Calu3 (cell line): ENCODE results near the gene PNPLA1. TPM values are rescaled to one million over a fixed set of nuclear protein-coding genes. Genes with fewer than 3 reads are reported as not detected.

ENCODE experiments used
- BruUV-seq: library from RNA; stranded (reverse); fragments of 400-500 nt; replicated peaks from 2 replicates; lab custom pipeline; 2021; lab: Mats Ljungman, UMichigan
- CTCF ChIA-PET: fragments of 300-600 bp; sonication (Branson Sonifier 250); formaldehyde crosslinking; loops from one replicate; lab custom pipeline; 2022; ENCODE audit warnings: antibody characterized with exemption; lab: Charles Lee
- DNase-seq: peaks from one replicate; pipeline ENCODE4 v3.0.0; 2022
- H3K27ac Mint-ChIP-seq: one replicate; pipeline ENCODE4 v1.8.0; 2022; ENCODE audit warnings: mixed read lengths; ENCODE audit not compliant: unreplicated experiment
- H3K27me3 Mint-ChIP-seq: one replicate; pipeline ENCODE4 v1.8.0; 2022; ENCODE audit warnings: mixed read lengths; ENCODE audit not compliant: unreplicated experiment
- H3K36me3 Mint-ChIP-seq: one replicate; pipeline ENCODE4 v1.8.0; 2022; ENCODE audit warnings: mild to moderate bottlenecking, moderate library complexity, mixed read lengths; ENCODE audit not compliant: insufficient read depth, unreplicated experiment
- H3K4me1 Mint-ChIP-seq: one replicate; pipeline ENCODE4 v1.8.0; 2022; ENCODE audit warnings: mild to moderate bottlenecking, low read depth, mixed read lengths; ENCODE audit not compliant: unreplicated experiment
- H3K4me3 Mint-ChIP-seq: one replicate; pipeline ENCODE4 v1.8.0; 2022; ENCODE audit warnings: mild to moderate bottlenecking, low read depth, moderate library complexity, mixed read lengths; ENCODE audit not compliant: unreplicated experiment
- H3K9me3 Mint-ChIP-seq: one replicate; pipeline ENCODE4 v1.8.0; 2022; ENCODE audit warnings: low read depth, mixed read lengths; ENCODE audit not compliant: unreplicated experiment
- CTCF ChIP-seq: fragments of 200-600 bp; IDR thresholded peaks from one replicate; pipeline ENCODE4 v1.8.0; 2022; ENCODE audit warnings: antibody characterized with exemption; ENCODE audit not compliant: unreplicated experiment
- intact Hi-C: fragments of 100-400 bp; cut with micrococcal nuclease; formaldehyde crosslinking; loops from one replicate; pipeline ENCODE4 v1.10.0; 2022; ENCODE audit not compliant: unreplicated experiment
- total RNA-seq: library from RNA; stranded (reverse); gene quantifications from 2 replicates; pipeline ENCODE4 v1.2.3, GENCODE V29; 2022

Gene PNPLA1
- total RNA-seq, 1 experiment from 2014 or later: 0.19 TPM

DNA sequence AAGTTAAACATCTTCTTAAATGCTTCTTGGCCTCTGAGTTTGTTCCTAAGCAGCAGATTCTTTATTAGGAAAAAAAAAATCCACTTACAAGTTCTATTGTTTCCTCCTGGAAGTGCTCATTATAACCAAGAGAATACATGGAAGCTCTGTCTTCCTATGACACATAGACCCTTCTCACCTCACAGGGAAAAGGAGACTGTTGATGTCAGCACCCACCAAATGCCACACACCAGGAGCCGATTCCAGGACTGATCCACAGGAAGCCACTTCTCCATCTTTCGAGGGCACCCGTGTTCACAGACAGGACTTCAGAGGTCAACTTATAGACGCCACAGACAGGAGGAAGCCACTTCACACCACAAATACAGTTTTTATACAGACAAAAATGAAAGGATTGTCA lies 80.2 kb downstream of the PNPLA1 start:
- CTCF ChIA-PET: interaction anchor here (0.7 to 2.0 kb wide), 4 partner anchors 9 to 153 kb away, joined by 3 to 12 read pairs (median 6); no protein-coding TSS in a partner anchor
- H3K9me3 Mint-ChIP-seq: no peaks in the 10 kb centered on the region
- no peaks in the 10 kb centered on the region for H3K36me3 Mint-ChIP-seq
- intact Hi-C loops: no loop called here
- no peaks in the 10 kb centered on the region for H3K27me3 Mint-ChIP-seq
- H3K4me3 Mint-ChIP-seq: no peak overlapping the region
- no peak overlapping the region for H3K27ac Mint-ChIP-seq
- no TSS peak for BruUV-seq
- H3K4me1 Mint-ChIP-seq: peaks cover 24% of the 10 kb centered on the region
- DNase-seq: no peak
- TF ChIP-seq CTCF: no peak

DNA sequence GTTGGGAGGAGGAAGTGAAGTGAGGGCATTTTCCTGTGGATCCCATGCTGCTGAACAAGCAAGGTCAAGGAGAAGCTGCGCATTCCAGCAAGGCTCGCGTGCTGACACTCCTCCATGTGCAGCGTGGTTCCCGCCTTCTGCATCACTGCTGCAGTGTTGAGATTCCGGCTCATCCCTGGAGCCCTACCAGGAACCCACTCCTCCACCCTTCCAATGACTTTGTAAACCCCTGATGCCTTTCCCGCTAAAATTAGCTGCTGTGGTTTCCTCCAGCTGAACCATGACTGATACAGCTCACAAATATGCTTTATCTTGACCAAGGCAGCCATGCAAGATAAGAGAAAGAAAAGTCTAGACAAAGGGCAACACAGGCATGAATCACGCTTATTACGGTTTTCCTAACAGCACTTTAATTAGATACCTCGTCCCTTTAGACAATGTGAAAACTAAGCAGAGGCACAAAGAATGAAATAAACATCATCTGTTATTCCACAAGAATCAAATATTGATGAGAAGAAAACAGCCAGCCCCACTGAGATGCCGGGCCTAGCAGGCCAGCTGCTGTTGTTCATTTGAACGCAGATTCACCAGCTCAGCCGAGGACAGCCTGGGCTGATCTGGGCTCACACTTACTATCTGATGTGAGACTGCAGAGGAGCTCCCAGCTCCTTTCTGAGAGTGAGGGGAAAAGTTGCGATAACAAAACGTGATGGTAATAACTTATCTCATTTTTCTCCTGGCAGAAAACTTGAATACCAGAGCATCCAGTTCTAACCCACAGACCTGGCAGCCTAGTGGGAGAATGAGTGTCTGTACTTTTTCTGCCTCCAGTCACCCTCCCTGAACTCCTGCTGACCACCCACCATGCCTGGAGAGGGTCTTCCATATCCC lies 81.1 kb downstream of the PNPLA1 start:
- no peaks in the 10 kb centered on the region for H3K27me3 Mint-ChIP-seq
- H3K4me3 Mint-ChIP-seq: no peak overlapping the region
- CTCF ChIA-PET: interaction anchor here (0.6 to 2.0 kb wide), 7 partner anchors 9 to 154 kb away, joined by 3 to 12 read pairs (median 4); no protein-coding TSS in a partner anchor
- H3K36me3 Mint-ChIP-seq: no peaks in the 10 kb centered on the region
- H3K27ac Mint-ChIP-seq: peak overlapping the region; percentile 53
- TF ChIP-seq CTCF: no peak
- intact Hi-C loops: no loop called here
- DNase-seq: peak; percentile 34
- peaks cover 24% of the 10 kb centered on the region for H3K4me1 Mint-ChIP-seq
- no TSS peak for BruUV-seq
- no peaks in the 10 kb centered on the region for H3K9me3 Mint-ChIP-seq

GRCh38 chr6:36352477-36353157 lies 82.8 kb downstream of the PNPLA1 start:
- BruUV-seq: no TSS peak
- Mint-ChIP-seq H3K36me3 (no peaks in the 10 kb centered on the region), H3K4me3 (no peak overlapping the region), H3K27ac (no peak overlapping the region), H3K27me3 (no peaks in the 10 kb centered on the region), H3K4me1 (peaks cover 24% of the 10 kb centered on the region), H3K9me3 (no peaks in the 10 kb centered on the region)
- CTCF ChIA-PET: interaction anchor here (1.8 kb wide), 1 partner anchor 12 kb away, joined by 8 read pairs; no protein-coding TSS in a partner anchor
- intact Hi-C loops: no loop called here
- no peak for TF ChIP-seq CTCF
- no peak for DNase-seq

GRCh38 chr6:36353411-36353915 lies 83.6 kb downstream of the PNPLA1 start:
- Mint-ChIP-seq H3K4me3 (no peak overlapping the region), H3K27me3 (no peaks in the 10 kb centered on the region), H3K9me3 (no peaks in the 10 kb centered on the region), H3K36me3 (no peaks in the 10 kb centered on the region), H3K27ac (no peak overlapping the region), H3K4me1 (peaks cover 32% of the 10 kb centered on the region)
- no peak for TF ChIP-seq CTCF
- no TSS peak for BruUV-seq
- no peak for DNase-seq
- CTCF ChIA-PET: interaction anchor here (1.0 to 1.8 kb wide), 2 partner anchors 12 to 203 kb away, joined by 3 to 8 read pairs; no protein-coding TSS in a partner anchor
- intact Hi-C loops: no loop called here
